Heart right ventricle (tissue), 16 donors: ENCODE measurements around the gene ELP6. TPM values are rescaled to one million over a fixed set of nuclear protein-coding genes. Genes with fewer than 3 reads are reported as not detected.

Source experiments
- ATAC-seq, 8 donors: fragments of 200-7000 bp; cut with Tn5 transposase; one replicate each; pipeline ENCODE4 v1.9.1; 2020; ENCODE audit warnings: mild to moderate bottlenecking in 8 of 8, moderate library complexity in 8 of 8, moderate number of reproducible peaks in 1 of 8
- DNase-seq, 2 donors: peaks; one replicate each; pipeline ENCODE4 v3.0.0-alpha.2; 2020
- H3K27ac ChIP-seq, 10 donors: fragments of 200-600 bp; sonication (generic) in 2 of 10; one replicate each; pipeline versions ENCODE4 v1.5.0 to v1.8.0; 2020 to 2022; ENCODE audit warnings: mild to moderate bottlenecking in 3 of 10
- H3K27me3 ChIP-seq, 7 donors: fragments of 200-600 bp; one replicate each; pipeline ENCODE4 v1.8.0; 2021 to 2022; ENCODE audit warnings: mild to moderate bottlenecking in 2 of 7
- H3K36me3 ChIP-seq, 9 donors: fragments of 200-600 bp; sonication (generic) in 1 of 9; one replicate each; pipeline versions ENCODE4 v1.5.0 to v1.8.0; 2020 to 2022; ENCODE audit warnings: mild to moderate bottlenecking in 2 of 9
- H3K4me1 ChIP-seq, 9 donors: fragments of 200-600 bp; sonication (generic) in 1 of 9; one replicate each; pipeline versions ENCODE4 v1.5.0 to v1.8.0; 2020 to 2022; ENCODE audit warnings: mild to moderate bottlenecking in 4 of 9
- H3K4me3 ChIP-seq, 10 donors: fragments of 200-600 bp; sonication (generic) in 2 of 10; one replicate each; pipeline versions ENCODE4 v1.5.0 to v1.8.0; 2020 to 2022; ENCODE audit warnings: mild to moderate bottlenecking in 7 of 10, moderate library complexity in 2 of 10
- H3K9me3 ChIP-seq, 11 donors: fragments of 200-600 bp in 10 of 11; sonication (generic) in 2 of 11; one replicate each; pipeline versions ENCODE4 v1.5.0 to v1.8.0; 2013 to 2022; ENCODE audit warnings: mild to moderate bottlenecking in 2 of 11, control low read depth in 1 of 11, moderate library complexity in 1 of 11
- WGBS, 2 donors: extraction: QIAGEN DNeasy Blood & Tissue Kit; methylation state at CpG; one replicate each; pipeline ENCODE4 v1.1.7; 2013; ENCODE audit warnings: inconsistent platforms in 1 of 2; 5-methylcytosine and 5-hydroxymethylcytosine counted together
- intact Hi-C, 10 donors: fragments of 100-400 bp; cut with DNase I; formaldehyde crosslinking; loops; one replicate each; pipeline versions ENCODE4 v1.11.1 to v1.14.2; 2022
- polyA plus RNA-seq, 2 donors: library from polyadenylated mRNA; stranded (reverse); fragments of 200-250 nt; gene quantifications; one replicate each; pipeline ENCODE4 v1.2.3, GENCODE V29; 2013
- total RNA-seq, 10 donors: library from RNA; stranded (reverse); fragmentation: NEBNext Ultra II Directional in 3 of 10; extraction: Animal tissue kit (Norgen Biotek cat#: 25700) in 3 of 10; gene quantifications; one replicate each; pipeline versions ENCODE4 v1.2.1 to v1.2.4, GENCODE V29; 2021 to 2023
- TF ChIP-seq, protein P1 (sequence below), 9 donors: fragments of 200-600 bp; sonication (generic) in 2 of 9; IDR thresholded peaks; one replicate each; pipeline versions ENCODE4 v1.5.0 to v1.8.0; 2021 to 2022; ENCODE audit warnings: antibody characterized with exemption in 9 of 9, mild to moderate bottlenecking in 5 of 9, moderate library complexity in 1 of 9
- donor health status: Arrhythmogenic right ventricular cardiomyopathy.
- donor health status: ischemic (EF 13 %, LVEDD 7.1; RV severe dilation, severe dysfunction).
- donor health status: healthy with polysubstance abuse.
- donor health status: DM: no; HTN: yes; CAD: no.
- donor health status: DM: no; HTN: no; CAD: no.
- donor health status: ischemic (EF 25% LVEDD 6.9; RV normal size, moderate dysfunction).
- donor health status: ischemic (EF 25% LVEDD 5.7; RV mildly dilated, moderate dysfunction).
- donor health status: healthy.
- donor health status: DM: yes; HTN: yes; CAD: no.
- donor health status: Ischemic cardiomyopathy.
- donor health status: ischemic (EF 35%, LVEDD 5.7; RV mildly dilated, moderate dysfunction).
- donor health status: nonischemic (EF 11% LVEDD 7.7; RV severe dilation, severe dysfunction).
- donor health status: DM: yes; HTN: yes; CAD: no.
- donor health status: PGD.
- donor health status: ischemic (EF 29% LVEDD 5.4; RV normal size, mild dysfunction).
- donor health status: nonischemic (EF 23%, LVEDD 6.1; RV moderate dilation, normal function).

Gene ELP6
- total and polyA plus RNA-seq, 12 donors: 16.5 to 31.3 (median 21.2) TPM

DNA sequence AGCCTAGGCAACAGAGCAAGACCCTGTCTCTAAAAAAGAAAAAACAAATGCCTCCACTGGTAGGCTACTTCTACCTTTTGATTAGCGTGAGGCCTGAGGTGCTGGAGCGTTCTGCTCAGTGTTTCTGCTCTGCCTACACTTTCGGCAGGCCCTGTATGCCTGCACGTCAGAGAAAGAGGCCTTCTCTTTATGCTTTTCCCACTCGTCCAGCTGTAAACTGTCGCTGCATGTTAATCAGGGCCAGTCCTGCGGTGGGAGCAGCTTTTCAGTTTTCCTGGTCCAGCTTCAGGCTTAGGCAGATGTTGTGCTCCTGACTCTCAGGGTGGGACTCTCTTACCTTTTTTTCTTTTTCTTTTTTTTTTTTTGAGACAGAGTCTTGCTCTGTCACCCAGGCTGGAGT lies 39.9 kb upstream of the ELP6 start:
- H3K4me3 ChIP-seq: no peak overlapping the region
- no peak for ATAC-seq
- peaks cover 0 to 12% (median 0%) of the 10 kb centered on the region in 11 donors for H3K9me3 ChIP-seq
- intact Hi-C loops: no loop called here
- no peaks in the 10 kb centered on the region for H3K4me1 ChIP-seq
- H3K27ac ChIP-seq: no peak overlapping the region
- TF ChIP-seq, protein P1, sequence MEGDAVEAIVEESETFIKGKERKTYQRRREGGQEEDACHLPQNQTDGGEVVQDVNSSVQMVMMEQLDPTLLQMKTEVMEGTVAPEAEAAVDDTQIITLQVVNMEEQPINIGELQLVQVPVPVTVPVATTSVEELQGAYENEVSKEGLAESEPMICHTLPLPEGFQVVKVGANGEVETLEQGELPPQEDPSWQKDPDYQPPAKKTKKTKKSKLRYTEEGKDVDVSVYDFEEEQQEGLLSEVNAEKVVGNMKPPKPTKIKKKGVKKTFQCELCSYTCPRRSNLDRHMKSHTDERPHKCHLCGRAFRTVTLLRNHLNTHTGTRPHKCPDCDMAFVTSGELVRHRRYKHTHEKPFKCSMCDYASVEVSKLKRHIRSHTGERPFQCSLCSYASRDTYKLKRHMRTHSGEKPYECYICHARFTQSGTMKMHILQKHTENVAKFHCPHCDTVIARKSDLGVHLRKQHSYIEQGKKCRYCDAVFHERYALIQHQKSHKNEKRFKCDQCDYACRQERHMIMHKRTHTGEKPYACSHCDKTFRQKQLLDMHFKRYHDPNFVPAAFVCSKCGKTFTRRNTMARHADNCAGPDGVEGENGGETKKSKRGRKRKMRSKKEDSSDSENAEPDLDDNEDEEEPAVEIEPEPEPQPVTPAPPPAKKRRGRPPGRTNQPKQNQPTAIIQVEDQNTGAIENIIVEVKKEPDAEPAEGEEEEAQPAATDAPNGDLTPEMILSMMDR (IDR thresholded peaks at IDR 0.05): no peak
- no peak for DNase-seq
- no peaks in the 10 kb centered on the region for H3K36me3 ChIP-seq
- WGBS, 2 donors: 70 to 82% methylated on average over 7 of the region's 7 CpGs
- peaks cover 0 to 3% (median 0%) of the 10 kb centered on the region in 7 donors for H3K27me3 ChIP-seq

DNA sequence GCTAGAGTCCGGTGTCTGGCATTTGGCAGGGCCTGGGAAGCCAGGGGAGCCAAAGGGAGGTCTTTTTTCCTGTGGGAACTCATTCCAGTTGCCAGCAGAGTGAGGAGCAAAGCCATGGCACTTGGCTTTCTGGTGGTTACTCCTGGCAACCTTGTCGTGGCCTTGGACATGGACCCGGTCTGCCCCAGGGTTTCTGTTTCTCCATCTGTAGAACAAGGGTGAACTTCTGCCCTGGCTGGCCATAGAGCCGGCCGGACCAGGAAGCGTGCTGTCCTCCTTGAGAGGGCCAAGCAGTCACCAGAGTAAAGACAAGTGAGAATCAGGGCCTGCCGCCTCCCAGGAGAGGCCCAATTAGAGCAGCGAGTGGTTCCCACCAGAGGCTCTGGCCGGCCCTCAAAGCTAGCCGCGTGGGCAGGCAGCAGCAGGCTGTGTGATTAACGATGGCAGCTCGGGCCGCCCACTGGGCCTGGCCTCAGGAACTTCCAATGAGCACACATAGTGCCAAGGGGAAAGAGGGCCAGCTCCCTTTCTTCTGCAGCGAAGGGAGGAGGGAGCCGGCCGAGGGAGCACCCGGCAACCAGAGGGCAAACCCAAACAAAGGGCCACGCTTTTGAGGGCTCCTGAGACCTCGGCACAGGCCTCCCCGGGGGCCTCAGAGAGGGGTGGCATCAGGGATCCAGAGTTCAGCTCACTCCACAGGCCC lies 29.1 kb upstream of the ELP6 start:
- 68 to 70% methylated on average over 21 of the region's 21 CpGs for WGBS, 2 donors
- ATAC-seq: no peak
- Histone ChIP-seq H3K9me3 (no peaks in the 10 kb centered on the region), H3K27ac (no peak overlapping the region), H3K4me3 (no peak overlapping the region), H3K27me3 (no peaks in the 10 kb centered on the region), H3K36me3 (no peaks in the 10 kb centered on the region), H3K4me1 (no peaks in the 10 kb centered on the region)
- intact Hi-C loops: no loop called here
- no peak for DNase-seq
- TF ChIP-seq, protein P1 (IDR thresholded peaks at IDR 0.05): no peak

DNA sequence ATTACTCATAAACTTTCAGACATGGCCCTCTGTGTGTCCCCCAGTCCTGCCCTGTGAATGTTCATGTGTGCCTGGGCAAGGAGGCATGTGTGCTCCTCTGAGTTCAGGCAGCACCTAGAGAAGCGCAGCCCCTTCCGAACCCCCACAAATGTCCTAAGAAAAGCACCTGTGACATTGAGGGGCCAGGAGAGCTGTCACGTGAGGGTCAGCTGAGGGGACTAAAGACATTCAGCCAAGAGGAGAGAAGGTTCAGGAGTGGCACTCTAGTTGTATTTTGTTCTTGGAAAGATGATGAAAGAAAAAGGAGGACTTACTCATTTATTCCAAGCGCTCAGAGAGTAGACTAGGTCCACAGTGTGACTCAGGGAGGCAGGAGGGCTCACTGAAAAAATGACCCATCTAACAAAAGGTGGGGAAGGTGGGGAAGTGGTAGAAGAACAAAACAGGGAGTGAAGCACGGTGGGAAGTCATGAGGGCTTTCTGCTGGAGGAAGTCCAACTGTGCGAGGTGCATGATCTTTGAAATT lies 28.1 kb upstream of the ELP6 start:
- Histone ChIP-seq H3K27me3 (no peaks in the 10 kb centered on the region), H3K36me3 (no peaks in the 10 kb centered on the region), H3K27ac (no peak overlapping the region), H3K9me3 (no peaks in the 10 kb centered on the region), H3K4me1 (no peaks in the 10 kb centered on the region), H3K4me3 (no peak overlapping the region)
- 68 to 71% methylated on average over 6 of the region's 6 CpGs for WGBS, 2 donors
- intact Hi-C loops: no loop called here
- DNase-seq: no peak
- no peak for ATAC-seq
- TF ChIP-seq, protein P1 (IDR thresholded peaks at IDR 0.05): no peak

DNA sequence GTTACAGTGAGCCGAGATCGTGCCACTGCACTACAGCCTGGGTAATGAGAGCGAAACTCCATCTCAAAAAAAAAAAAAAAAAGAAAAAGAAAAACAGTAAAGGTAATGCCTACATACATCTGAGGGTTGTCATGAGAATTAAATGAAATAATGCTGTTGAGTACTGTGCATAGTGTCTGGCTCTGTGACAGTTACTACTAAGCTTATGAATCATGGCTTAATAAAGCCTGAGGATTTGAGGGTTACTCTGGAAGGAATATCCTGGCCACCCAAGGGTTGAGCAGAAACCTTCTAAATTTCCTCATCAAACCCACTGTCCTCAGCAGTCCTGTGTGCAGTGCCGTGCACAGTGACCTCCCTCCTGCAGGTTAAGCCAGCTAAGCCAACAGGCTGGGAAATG lies 26.8 kb upstream of the ELP6 start:
- Histone ChIP-seq H3K4me3 (no peak overlapping the region), H3K27me3 (no peaks in the 10 kb centered on the region), H3K9me3 (no peaks in the 10 kb centered on the region), H3K27ac (no peak overlapping the region), H3K36me3 (no peaks in the 10 kb centered on the region), H3K4me1 (no peaks in the 10 kb centered on the region)
- intact Hi-C loops: no loop called here
- ATAC-seq (no peak), DNase-seq (no peak)
- 92 to 94% methylated on average over 4 of the region's 4 CpGs for WGBS, 2 donors
- TF ChIP-seq, protein P1 (IDR thresholded peaks at IDR 0.05): no peak
